ENCODE data around the gene KLK1.

Gene KLK1

GRCh38 chr19:50823389-50824042, at the start of gene KLK1:
TSS of gene KLK1 (minus strand) at chr19:50823787. CDS start at chr19:50823748, 39 bp downstream.
- no peak for DNase-seq (ENCODE audit: low read depth in 2 of 2, low spot score in 1 of 2)

GRCh38 chr19:50873056-50873455, 49.5 kb upstream of the KLK1 start, which contains the start of gene KLK2:
TSS of gene KLK2 (plus strand) at chr19:50873439. CDS start at chr19:50873474, 35 bp downstream.
- no peak for DNase-seq (ENCODE audit: low read depth in 2 of 2, low spot score in 1 of 2)

GRCh38 chr19:50870417-50871089, 47.0 kb upstream of the KLK1 start:
- no peak for DNase-seq (ENCODE audit: low read depth in 2 of 2, low spot score in 1 of 2)

- no peak for DNase-seq (ENCODE audit: low read depth in 2 of 2, low spot score in 1 of 2)
Observed at GRCh38 chr19:50869479-50869878, 45.9 kb upstream of the KLK1 start.

DNA sequence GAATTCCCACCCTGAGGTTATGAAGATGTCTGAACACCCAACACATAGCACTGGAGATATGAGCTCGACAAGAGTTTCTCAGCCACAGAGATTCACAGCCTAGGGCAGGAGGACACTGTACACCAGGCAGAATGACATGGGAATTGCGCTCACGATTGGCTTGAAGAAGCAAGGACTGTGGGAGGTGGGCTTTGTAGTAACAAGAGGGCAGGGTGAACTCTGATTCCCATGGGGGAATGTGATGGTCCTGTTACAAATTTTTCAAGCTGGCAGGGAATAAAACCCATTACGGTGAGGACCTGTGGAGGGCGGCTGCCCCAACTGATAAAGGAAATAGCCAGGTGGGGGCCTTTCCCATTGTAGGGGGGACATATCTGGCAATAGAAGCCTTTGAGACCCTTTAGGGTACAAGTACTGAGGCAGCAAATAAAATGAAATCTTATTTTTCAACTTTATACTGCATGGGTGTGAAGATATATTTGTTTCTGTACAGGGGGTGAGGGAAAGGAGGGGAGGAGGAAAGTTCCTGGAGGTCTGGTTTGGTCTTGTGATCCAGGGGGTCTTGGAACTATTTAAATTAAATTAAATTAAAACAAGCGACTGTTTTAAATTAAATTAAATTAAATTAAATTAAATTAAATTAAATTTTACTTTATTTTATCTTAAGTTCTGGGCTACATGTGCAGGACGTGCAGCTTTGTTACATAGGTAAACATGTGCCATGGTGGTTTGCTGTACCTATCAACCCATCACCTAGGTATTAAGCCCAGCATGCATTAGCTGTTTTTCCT, 38.1 kb upstream of the KLK1 start:
- no peak for DNase-seq (ENCODE audit: low read depth in 2 of 2, low spot score in 1 of 2)

- DNase-seq (ENCODE audit: low read depth in 2 of 2, low spot score in 1 of 2) = no peak
Observed at GRCh38 chr19:50861010-50861409, 37.4 kb upstream of the KLK1 start.

DNA sequence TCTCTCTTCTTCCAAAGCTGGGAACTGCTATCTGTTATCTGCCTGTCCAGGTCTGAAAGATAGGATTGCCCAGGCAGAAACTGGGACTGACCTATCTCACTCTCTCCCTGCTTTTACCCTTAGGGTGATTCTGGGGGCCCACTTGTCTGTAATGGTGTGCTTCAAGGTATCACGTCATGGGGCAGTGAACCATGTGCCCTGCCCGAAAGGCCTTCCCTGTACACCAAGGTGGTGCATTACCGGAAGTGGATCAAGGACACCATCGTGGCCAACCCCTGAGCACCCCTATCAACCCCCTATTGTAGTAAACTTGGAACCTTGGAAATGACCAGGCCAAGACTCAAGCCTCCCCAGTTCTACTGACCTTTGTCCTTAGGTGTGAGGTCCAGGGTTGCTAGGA, 36.3 kb upstream of the KLK1 start:
- DNase-seq (ENCODE audit: low read depth in 2 of 2, low spot score in 1 of 2) = no peak

DNA sequence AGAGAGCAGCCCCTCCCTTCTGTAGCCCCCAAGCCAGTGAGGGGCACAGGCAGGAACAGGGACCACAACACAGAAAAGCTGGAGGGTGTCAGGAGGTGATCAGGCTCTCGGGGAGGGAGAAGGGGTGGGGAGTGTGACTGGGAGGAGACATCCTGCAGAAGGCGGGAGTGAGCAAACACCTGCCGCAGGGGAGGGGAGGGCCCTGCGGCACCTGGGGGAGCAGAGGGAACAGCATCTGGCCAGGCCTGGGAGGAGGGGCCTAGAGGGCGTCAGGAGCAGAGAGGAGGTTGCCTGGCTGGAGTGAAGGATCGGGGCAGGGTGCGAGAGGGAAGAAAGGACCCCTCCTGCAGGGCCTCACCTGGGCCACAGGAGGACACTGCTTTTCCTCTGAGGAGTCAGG, 35.3 kb upstream of the KLK1 start:
- DNase-seq (ENCODE audit: low read depth in 2 of 2, low spot score in 1 of 2) = no peak

- DNase-seq (ENCODE audit: low read depth in 2 of 2, low spot score in 1 of 2) = no peak
Observed at GRCh38 chr19:50857366-50857765, 33.8 kb upstream of the KLK1 start.

DNA sequence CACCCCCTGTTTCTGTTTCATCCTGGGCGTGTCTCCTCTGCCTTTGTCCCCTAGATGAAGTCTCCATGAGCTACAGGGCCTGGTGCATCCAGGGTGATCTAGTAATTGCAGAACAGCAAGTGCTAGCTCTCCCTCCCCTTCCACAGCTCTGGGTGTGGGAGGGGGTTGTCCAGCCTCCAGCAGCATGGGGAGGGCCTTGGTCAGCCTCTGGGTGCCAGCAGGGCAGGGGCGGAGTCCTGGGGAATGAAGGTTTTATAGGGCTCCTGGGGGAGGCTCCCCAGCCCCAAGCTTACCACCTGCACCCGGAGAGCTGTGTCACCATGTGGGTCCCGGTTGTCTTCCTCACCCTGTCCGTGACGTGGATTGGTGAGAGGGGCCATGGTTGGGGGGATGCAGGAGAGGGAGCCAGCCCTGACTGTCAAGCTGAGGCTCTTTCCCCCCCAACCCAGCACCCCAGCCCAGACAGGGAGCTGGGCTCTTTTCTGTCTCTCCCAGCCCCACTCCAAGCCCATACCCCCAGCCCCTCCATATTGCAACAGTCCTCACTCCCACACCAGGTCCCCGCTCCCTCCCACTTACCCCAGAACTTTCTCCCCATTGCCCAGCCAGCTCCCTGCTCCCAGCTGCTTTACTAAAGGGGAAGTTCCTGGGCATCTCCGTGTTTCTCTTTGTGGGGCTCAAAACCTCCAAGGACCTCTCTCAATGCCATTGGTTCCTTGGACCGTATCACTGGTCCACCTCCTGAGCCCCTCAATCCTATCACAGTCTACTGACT, 31.2 kb upstream of the KLK1 start, which contains the start of gene KLK3:
KLK3 (plus strand) TSS at position 280 of the 775 bp plus-strand sequence; CDS start at position 321, 41 bp downstream.
- no peak for DNase-seq (ENCODE audit: low read depth in 2 of 2, low spot score in 1 of 2)

- no peak for DNase-seq (ENCODE audit: low read depth in 2 of 2, low spot score in 1 of 2)
Observed at GRCh38 chr19:50851620-50852019, 28.0 kb upstream of the KLK1 start.

- no peak for DNase-seq (ENCODE audit: low read depth in 2 of 2, low spot score in 1 of 2)
Observed at GRCh38 chr19:50850738-50851137, 27.2 kb upstream of the KLK1 start.

DNA sequence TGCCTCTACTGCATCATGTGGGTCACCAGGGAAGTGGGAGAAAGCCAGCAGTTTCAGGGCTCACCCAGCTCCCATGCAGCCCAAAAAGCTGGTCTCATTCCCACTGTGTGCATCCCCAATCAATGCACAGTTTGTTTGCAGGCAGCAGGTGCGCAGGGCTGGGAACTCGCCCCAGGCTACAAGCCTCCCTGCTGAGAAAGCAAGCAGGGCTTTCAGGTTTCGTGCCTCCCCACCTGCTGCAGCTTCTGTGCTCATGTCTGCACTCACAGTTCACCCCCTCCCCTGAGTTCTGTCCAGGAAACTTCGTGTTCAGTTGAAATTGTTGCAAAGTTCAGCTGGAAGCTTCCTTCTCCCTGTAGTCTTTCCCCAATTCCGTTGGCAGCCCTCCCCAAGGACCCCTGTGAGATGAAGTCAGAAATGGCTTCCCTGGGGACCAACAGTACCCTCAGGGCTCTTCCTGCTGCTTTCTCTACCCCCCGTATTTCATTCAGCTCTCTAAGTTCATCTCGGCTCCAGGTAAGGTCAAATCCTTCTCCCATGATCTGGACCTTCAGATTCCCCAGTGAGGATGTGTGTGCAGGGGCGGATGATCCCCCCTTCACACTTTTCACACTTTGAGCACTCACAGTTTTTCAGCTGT, 20.8 kb upstream of the KLK1 start:
- no peak for DNase-seq (ENCODE audit: low read depth in 2 of 2, low spot score in 1 of 2)

- no peak for DNase-seq (ENCODE audit: low read depth in 2 of 2, low spot score in 1 of 2)
Observed at GRCh38 chr19:50843701-50844221, 20.2 kb upstream of the KLK1 start.

GRCh38 chr19:50843205-50843604, 19.6 kb upstream of the KLK1 start:
- no peak for DNase-seq (ENCODE audit: low read depth in 2 of 2, low spot score in 1 of 2)

DNA sequence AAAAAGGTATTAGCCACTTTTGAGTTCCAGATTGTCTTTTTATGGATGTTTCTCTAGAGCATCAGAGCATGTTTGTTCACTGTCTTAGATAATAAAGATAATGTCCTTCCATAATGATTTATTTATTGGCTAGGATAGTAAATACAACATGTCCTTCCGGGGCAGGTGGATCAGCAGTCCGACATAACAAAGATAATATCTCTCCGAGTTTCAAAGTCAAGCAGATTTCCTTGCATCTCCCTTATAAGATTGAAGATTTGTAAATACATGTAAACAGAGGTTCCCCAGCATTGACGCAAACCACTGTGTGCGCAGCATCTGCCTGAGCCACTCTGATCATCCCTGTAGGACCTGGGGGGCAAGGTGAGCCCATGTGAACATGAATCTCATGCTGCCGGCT, 18.5 kb upstream of the KLK1 start:
- DNase-seq (ENCODE audit: low read depth in 2 of 2, low spot score in 1 of 2) = no peak

DNA sequence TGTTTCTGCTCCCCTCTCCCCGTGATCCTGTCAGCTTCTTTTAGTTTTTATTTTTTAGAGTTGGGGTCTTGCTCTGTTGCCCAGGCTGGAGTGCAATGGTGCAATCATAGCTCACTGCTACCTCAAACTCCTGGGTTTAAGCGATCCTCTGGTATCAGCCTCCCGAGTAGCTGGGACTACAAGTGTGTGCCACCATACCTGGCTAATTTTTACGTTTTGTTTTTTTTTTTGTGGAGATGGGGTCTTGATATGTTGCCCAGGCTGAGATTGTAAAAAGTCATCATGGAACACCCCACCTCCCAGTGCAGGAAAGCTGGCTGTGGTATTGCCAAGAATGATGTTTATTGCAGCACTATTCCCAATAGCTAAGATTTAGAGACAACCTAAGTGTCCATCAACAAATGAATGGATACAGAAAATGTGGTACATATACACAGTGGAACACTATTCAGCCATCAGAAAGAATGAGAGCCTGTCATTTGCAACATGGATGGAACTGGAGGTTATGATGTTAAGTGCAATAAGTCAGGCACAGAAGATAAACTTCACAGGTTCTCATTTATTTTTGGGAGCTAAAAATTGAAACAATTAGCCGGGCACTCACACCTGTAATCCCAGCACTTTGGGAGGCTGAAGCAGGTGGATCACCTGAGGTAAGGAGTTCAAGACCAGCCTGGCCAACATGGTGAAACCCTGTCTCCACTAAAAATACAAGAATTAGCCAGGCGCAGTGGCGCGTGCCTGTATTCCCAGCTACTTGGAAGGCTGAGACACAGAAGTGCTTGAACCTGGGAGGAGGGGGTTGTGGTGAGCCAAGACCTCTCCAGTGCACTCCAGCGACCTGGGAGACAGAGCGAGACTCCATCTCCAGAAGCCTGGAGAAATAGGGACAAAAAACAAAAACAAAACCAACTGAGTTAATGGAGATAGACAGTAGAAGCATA, 16.4 kb upstream of the KLK1 start:
- no peak for DNase-seq (ENCODE audit: low read depth in 2 of 2, low spot score in 1 of 2)

DNA sequence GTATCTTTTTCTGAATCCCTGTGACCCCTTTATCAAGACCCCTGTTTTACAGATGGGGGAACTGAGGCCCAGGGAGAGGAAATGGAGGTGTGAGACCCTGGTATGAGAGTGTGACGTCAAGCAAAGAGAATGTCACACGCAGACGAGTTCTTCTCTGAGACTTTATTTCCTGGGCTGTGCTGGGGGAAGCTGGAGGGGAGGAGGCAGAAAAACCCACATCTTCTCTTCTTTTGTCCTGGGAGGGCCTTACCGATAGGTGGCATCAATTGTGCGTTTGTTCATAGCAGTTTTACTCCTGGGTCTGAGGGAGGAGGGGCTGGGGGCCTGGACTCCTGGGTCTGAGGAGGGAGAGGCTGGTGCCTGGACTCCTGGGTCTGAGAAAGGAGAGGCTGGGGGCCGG, 14.7 kb upstream of the KLK1 start:
- DNase-seq (ENCODE audit: low read depth in 2 of 2, low spot score in 1 of 2) = no peak

DNA sequence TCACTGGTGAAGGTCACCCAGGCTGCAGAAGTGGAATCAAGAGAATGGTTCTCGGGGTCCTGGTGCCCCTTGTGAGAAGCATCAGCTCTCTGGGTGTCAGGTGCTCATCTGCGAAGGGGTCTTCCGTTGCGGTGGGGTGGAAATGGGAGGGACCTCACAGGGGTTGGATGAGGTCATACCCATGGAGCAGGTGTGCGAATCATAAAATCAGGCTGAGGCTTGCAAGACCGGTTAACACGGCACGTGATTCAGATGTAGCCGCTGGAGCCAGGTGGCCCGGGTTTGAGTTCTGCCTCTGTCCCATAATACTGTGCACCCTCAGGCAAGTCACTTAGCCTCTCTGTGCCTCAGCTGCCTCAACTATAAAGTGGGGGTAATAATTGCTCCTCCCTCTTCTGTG, 13.7 kb upstream of the KLK1 start:
- no peak for DNase-seq (ENCODE audit: low read depth in 2 of 2, low spot score in 1 of 2)
